Activated CD8-positive, alpha-beta memory T cell treated with anti-CD3 and anti-CD28 coated beads, Interleukin-2, amount 50 U/mL, for 1 hour (primary cell): Measurements from ENCODE around the gene TENM4.

Source experiments
- DNase-seq: peaks from one replicate; pipeline ENCODE4 v3.0.0-alpha.2; 2020; ENCODE audit errors: extremely low read depth

Gene TENM4

DNA sequence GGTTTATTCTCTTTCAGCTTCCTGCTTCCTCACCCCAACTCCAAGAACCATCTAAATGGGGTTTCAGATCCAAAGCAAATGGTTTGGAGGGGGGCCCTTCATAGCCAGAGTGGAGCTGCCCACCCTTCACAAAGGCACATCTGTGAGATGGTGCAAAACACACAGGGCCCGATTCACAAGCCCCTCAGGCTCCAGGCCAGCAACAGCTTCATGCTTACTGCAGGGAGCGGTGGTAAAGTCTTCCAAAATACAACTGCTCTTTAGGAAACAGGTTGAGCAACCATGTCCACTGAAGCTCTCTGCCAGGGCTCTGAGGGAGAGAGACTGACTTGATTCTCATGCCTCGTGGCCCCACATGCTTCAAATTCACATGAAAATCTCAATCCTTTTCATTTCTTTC lies 653.1 kb downstream of the TENM4 start:
- no peak for DNase-seq

GRCh38 chr11:78786746-78787145 lies 654.1 kb downstream of the TENM4 start:
- DNase-seq: no peak

DNA sequence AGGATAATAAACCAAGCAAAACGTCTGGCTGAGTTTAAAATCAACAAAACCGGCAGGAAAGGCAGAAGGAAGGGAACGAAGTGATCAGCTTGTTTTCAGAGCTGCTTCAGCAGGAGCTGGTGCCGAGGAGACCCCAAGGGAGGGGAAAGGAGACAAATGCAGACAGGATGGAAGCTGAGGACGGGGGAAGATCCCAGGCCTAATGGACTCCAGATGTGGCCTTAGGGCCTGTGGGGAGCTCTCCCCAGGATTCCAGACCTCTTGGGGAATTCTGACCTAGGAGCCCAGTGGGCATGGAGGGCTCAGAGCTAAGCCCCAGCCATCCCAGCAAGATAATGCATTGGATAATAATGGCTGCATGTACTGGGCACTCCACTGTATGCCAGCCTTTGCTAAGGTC lies 654.7 kb downstream of the TENM4 start:
- DNase-seq: no peak

DNA sequence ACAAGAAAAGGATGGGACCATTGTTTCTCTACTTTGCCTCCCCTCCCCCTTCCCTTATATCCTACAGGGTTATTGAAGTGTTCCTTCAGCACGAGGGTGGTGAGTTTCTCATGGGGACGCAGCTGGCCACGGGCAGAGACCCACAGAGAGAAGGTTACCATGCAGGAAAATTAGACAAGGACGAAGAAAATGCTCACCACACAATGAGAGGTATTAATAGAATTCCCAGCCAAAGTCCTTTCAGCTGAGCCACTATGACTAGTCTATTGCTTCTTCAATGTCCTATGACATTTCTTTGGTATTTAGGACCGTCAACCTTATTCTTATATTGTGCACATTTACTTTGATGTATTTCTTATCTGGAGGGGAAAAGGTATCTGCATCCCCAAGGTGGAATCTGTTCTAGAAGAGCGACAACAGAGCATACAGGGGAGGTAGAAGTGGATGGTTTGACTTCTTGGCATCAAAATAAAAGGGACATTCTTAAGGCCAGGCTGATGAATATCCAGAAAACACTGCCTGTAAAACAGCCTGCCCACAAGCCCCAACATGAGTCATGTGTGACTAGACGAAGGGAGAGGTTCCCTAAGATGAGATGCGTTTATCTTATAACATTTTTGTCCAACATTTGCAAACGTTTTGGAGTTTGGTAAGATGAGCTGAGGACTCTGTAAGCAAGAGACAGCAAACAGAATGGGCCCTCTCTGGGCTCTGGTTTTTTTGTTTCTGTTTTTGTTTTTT lies 656.3 kb downstream of the TENM4 start:
- no peak for DNase-seq

- no peak for DNase-seq
These were observed 657.0 kb downstream of the TENM4 start for GRCh38 chr11:78783846-78784245.

DNA sequence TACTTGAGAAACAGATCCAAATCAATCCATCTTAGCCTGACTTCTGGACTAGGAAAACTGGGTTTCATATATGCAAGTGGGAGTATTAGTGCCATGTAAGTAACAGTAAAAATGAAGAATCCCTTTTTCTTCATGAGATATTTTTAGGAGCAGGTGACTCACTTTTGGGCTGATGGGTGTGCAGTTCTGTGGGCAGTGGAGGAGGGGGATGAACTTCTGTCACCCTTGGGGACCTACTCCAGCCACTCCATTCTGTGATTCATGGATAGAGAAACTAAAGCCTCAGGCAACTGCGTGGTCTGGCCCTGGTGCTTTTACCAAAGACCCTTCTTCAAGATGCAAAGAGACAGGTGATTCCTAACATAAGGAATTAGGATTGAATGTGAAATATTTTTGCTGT lies 657.5 kb downstream of the TENM4 start:
- no peak for DNase-seq

GRCh38 chr11:78782725-78783124 lies 658.1 kb downstream of the TENM4 start:
- DNase-seq: no peak

GRCh38 chr11:78780889-78781288 lies 659.9 kb downstream of the TENM4 start:
- no peak for DNase-seq

GRCh38 chr11:78773492-78773891 lies 667.3 kb downstream of the TENM4 start:
- no peak for DNase-seq

- no peak for DNase-seq
These were observed 667.8 kb downstream of the TENM4 start for GRCh38 chr11:78773077-78773476.

GRCh38 chr11:78772186-78772585 lies 668.6 kb downstream of the TENM4 start:
- no peak for DNase-seq

- DNase-seq: no peak
These were observed 669.9 kb downstream of the TENM4 start for GRCh38 chr11:78770931-78771330.

DNA sequence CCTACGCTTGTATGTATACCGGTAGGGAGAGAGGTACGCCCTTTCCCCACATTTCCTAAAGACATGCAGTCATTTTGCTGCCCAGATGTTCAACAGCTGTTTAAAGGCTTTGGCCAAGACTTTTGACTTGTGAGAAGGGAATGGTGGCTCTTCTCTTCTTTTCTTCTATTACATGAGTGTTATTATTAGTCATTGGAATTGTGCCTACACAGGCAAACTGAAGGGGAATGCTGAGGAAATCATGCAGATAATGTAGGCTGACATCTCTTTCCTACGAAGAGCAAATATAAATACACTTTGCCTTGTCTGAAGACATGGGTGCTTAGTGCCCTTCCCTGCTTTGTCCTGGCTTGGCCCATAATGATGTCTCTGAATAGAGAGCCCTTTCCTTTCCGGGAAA lies 671.9 kb downstream of the TENM4 start:
- no peak for DNase-seq

GRCh38 chr11:78768345-78768744 lies 672.5 kb downstream of the TENM4 start:
- DNase-seq: no peak

- DNase-seq: no peak
These were observed 673.5 kb downstream of the TENM4 start for GRCh38 chr11:78767027-78767932.

- no peak for DNase-seq
These were observed 675.9 kb downstream of the TENM4 start for GRCh38 chr11:78764946-78765345.

DNA sequence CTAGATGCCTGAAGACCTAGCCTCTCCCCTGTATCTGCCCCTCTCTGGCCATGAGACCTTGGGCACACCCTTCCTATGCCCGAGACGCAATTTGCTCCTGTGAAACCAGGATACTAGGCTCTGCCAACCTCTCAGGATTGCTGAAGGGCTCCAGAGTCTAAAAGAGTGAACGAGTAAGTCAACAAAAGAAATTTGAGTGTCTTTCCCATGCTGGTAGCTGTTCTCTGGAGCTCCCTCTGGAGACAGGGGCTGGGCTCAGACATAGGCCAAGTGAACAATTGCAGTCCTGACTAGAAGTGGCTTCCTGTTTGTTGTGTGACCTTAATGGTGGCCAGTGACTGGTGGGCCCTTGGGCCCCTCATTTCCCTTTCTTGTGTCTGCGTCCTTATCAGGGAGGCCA lies 677.2 kb downstream of the TENM4 start:
- no peak for DNase-seq

DNA sequence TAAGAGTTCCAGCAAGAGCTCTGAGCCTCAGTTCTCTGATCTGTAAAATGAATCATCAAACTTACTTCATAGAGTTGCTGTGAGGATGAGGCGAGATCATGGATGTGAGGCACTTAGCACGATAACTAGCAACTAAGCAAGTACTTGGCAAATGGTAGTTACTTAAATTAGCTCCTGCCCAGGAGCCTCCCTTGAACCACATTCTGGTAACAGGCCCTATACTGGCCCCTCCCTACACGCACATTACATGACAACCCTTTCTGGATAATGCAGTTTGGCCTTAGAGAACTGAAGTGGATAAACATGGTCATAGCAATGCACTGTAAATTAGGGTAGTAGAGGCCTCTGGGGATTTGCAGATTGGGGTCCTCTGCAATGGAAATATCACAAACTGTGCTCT lies 678.7 kb downstream of the TENM4 start:
- no peak for DNase-seq

DNA sequence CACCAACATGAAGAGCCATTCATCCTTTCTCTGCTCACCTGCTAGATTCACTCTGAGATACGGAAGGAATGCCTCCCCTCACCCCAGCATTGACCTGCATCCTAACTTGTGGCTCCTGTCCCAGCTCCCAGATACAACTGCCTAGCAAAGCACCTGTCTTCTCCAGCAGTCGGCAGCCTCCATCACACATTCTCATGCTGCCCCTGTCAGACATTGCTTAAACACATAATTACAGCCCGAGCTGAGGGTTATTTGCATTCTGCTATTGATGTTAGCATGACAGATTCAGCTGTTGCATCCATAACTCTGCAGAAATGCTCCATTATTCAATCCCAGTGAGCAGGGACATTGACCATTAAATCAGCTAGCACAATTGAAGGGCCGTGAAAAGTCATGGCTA lies 681.8 kb downstream of the TENM4 start:
- DNase-seq: no peak

GRCh38 chr11:78753297-78753696 lies 687.5 kb downstream of the TENM4 start:
- no peak for DNase-seq

DNA sequence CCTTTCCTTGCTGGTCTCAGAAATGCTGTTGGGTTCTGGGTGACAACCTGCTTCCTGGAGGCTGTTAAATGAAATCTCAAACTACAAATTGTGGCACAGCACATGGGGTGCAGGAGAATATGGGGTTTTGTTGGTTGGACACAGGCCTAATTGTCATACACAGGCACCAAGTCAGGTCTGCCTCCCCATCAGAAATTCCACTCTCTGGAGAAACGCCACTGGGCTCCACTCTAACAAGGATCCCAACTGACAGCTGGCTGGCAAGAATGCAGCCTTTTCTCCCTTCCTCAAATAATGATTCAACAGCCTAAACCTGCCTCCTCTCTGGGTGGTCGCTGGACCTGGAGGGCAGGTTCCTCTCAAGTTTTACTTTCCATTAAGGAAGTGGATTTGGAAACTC lies 688.3 kb downstream of the TENM4 start:
- no peak for DNase-seq

DNA sequence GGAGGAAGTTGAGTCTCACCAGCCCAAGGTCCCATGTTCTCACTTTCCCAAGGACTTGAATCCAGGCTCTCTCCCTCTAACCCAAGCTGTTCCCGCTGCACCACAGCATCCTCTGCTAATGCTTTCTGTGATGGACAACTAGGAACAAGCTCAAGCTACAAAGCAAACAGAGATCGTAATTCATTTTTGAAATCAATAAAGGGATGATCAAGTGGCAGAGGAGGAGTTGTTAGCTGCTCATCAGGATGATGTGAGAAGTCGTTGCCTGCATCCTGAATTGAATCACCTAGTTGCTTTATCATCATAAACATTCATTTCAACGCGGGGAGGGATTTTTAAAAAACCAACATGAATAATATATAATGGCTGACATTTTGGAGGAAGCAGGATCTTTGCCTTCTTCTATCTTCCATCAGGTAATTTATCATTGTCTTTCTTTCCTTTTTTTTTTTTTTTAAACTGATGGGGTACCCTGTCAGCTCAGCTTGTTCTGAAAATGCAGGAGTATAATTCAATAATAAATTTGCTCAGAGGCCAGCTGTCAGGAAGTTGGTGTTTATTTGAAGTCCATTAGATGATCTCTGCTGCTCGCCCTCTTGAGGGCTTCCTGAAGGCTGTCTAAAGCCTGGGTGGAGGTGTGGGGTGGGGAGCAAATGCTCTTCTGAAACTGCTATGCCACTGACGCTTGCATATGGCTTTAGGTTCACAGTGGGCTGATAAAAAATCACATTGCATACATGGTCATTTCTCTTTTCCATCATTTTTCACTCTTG lies 691.7 kb downstream of the TENM4 start:
- DNase-seq: no peak
